Prostate gland (tissue), 2 donors: Measurements from ENCODE around the gene PTPRD.

Experiments used
- CTCF ChIP-seq, 4 experiments: fragments of 200-600 bp in 2 of 4; fragments of 450-650 bp in 2 of 4; sonication (generic) in 2 of 4; IDR thresholded peaks; 1 replicate in 3 of 4; 2 replicates in 1 of 4; pipeline ENCODE4 v1.5.1; 2016 to 2019; ENCODE audit warnings: antibody characterized with exemption in 4 of 4, mild to moderate bottlenecking in 2 of 4, moderate library complexity in 2 of 4
- POLR2AphosphoS5 ChIP-seq: sonication (generic); formaldehyde crosslinking; IDR thresholded peaks from one replicate; pipeline ENCODE4 v1.6.1; 2017; ENCODE audit warnings: antibody characterized with exemption

- TF ChIP-seq POLR2AphosphoS5, result no peak
- no peak for TF ChIP-seq CTCF (IDR thresholded peaks at IDR 0.05)
Measured at GRCh38 chr9:8267636-8268035, 2345.2 kb downstream of the PTPRD start.
